ENCODE data around the gene ZDHHC1.

DNA sequence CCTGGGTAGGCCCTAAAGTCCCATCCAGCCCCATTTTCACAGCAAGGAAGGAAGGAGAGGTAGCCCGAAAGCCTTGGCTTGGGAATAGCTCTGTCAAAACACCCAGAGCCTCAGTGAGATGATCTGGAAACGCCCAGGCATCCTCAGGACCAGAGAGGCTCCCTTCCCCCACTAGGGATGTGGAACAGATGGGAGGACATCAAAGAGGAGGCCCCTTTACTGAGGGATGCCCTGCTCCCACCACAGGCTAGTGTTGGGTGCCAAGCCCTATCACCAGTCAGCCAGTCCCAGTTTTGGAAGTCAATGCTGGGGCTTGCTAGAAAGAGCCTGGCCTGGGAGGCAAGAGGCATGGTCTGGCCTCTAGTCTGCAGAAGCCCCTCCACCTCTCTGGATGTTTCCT lies 27.7 kb downstream of the ZDHHC1 start:
- TF ChIP-seq, protein P1, sequence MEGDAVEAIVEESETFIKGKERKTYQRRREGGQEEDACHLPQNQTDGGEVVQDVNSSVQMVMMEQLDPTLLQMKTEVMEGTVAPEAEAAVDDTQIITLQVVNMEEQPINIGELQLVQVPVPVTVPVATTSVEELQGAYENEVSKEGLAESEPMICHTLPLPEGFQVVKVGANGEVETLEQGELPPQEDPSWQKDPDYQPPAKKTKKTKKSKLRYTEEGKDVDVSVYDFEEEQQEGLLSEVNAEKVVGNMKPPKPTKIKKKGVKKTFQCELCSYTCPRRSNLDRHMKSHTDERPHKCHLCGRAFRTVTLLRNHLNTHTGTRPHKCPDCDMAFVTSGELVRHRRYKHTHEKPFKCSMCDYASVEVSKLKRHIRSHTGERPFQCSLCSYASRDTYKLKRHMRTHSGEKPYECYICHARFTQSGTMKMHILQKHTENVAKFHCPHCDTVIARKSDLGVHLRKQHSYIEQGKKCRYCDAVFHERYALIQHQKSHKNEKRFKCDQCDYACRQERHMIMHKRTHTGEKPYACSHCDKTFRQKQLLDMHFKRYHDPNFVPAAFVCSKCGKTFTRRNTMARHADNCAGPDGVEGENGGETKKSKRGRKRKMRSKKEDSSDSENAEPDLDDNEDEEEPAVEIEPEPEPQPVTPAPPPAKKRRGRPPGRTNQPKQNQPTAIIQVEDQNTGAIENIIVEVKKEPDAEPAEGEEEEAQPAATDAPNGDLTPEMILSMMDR (IDR thresholded peaks at IDR 0.05): no peak
- TF ChIP-seq EP300 (IDR thresholded peaks at IDR 0.05; ENCODE audit: low read depth): no peak
- TF ChIP-seq POLR2A (IDR thresholded peaks at IDR 0.05): no peak
